Gastroesophageal sphincter (tissue), 4 donors: ENCODE measurements around the gene CACNA2D3. TPM values are rescaled to one million over a fixed set of nuclear protein-coding genes. Genes with fewer than 3 reads are reported as not detected.

Source experiments
- ATAC-seq: fragments of 150-250 bp; one replicate; pipeline ENCODE4 v1.9.1; 2016; ENCODE audit warnings: mild to moderate bottlenecking, moderate library complexity
- H3K27ac ChIP-seq, 4 donors: fragments of 200-600 bp; sonication (generic) in 3 of 4; 1 replicate in 3 of 4; 2 replicates in 1 of 4; pipeline ENCODE4 v1.5.1; 2016 to 2019
- H3K27me3 ChIP-seq: fragments of 200-600 bp; sonication (generic); one replicate; pipeline ENCODE4 v1.5.1; 2019
- H3K36me3 ChIP-seq, 2 donors: fragments of 200-600 bp; sonication (generic); one replicate each; pipeline ENCODE4 v1.5.1; 2019; ENCODE audit warnings: control low read depth in 1 of 2
- H3K4me1 ChIP-seq, 3 donors: fragments of 200-600 bp; sonication (generic); 1 replicate in 2 of 3; 2 replicates in 1 of 3; pipeline ENCODE4 v1.5.1; 2016 to 2019; ENCODE audit warnings: control low read depth in 2 of 3
- H3K4me3 ChIP-seq, 2 donors: fragments of 200-600 bp; sonication (generic); one replicate each; pipeline ENCODE4 v1.5.1; 2019; ENCODE audit warnings: mild to moderate bottlenecking in 1 of 2, moderate library complexity in 1 of 2
- H3K9me3 ChIP-seq, 3 donors: fragments of 200-600 bp; sonication (generic); one replicate each; pipeline ENCODE4 v1.5.1; 2017 to 2019; ENCODE audit warnings: control low read depth in 2 of 3
- EP300 ChIP-seq: sonication (generic); formaldehyde crosslinking; IDR thresholded peaks from one replicate; pipeline ENCODE4 v1.6.1; 2017; ENCODE audit warnings: antibody characterized with exemption, mild to moderate bottlenecking
- POLR2A ChIP-seq, 2 donors: fragments of 450-650 bp; IDR thresholded peaks; one replicate each; pipeline ENCODE4 v1.6.1; 2017; ENCODE audit warnings: antibody characterized with exemption in 2 of 2, mild to moderate bottlenecking in 2 of 2, moderate library complexity in 1 of 2
- POLR2AphosphoS5 ChIP-seq: sonication (generic); formaldehyde crosslinking; IDR thresholded peaks from one replicate; pipeline ENCODE4 v1.6.1; 2017; ENCODE audit warnings: antibody characterized with exemption
- WGBS, 2 donors: methylation state at CpG; one replicate each; pipeline ENCODE4 v1.1.5; 2018; ENCODE audit warnings: low coverage in 1 of 2; 5-methylcytosine and 5-hydroxymethylcytosine counted together
- total RNA-seq, 4 donors: library from RNA; depleted of rRNA; stranded (reverse); fragments of >200 nt; gene quantifications; one replicate each; pipeline ENCODE4 v1.1.0, GENCODE V29; 2016
- TF ChIP-seq, protein P1 (sequence below), 4 experiments: fragments of 200-600 bp in 2 of 4; fragments of 450-650 bp in 2 of 4; sonication (generic) in 1 of 4; IDR thresholded peaks; one replicate each; pipeline ENCODE4 v1.5.1; 2017 to 2019; ENCODE audit warnings: antibody characterized with exemption in 4 of 4, mild to moderate bottlenecking in 2 of 4, moderate library complexity in 2 of 4

The CACNA2D3 gene
- total RNA-seq, 4 donors from 2014 or later = 0.94 to 6.5 (median 3.5) TPM

DNA sequence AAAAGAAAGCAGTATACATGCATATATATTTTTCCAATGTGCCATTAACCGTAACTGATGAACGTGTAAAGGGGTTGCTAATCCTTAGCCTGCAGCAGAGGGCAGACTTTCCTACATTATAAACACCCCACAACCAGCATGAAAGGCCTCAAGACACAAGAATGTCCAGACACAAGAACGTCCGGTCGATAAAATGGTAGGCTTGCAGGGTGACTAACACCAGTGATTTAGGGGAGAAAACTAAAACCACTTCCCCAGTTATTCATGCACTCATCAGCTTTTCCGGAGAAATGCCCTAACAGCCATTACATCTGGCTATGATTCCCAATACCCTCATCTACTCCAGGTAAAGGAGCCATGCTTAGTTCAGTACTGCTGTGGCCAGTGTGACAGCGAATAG, 748.1 kb downstream of the CACNA2D3 start:
- TF ChIP-seq, protein P1, sequence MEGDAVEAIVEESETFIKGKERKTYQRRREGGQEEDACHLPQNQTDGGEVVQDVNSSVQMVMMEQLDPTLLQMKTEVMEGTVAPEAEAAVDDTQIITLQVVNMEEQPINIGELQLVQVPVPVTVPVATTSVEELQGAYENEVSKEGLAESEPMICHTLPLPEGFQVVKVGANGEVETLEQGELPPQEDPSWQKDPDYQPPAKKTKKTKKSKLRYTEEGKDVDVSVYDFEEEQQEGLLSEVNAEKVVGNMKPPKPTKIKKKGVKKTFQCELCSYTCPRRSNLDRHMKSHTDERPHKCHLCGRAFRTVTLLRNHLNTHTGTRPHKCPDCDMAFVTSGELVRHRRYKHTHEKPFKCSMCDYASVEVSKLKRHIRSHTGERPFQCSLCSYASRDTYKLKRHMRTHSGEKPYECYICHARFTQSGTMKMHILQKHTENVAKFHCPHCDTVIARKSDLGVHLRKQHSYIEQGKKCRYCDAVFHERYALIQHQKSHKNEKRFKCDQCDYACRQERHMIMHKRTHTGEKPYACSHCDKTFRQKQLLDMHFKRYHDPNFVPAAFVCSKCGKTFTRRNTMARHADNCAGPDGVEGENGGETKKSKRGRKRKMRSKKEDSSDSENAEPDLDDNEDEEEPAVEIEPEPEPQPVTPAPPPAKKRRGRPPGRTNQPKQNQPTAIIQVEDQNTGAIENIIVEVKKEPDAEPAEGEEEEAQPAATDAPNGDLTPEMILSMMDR (IDR thresholded peaks at IDR 0.05) = peak; percentile 33 to 70 (median 52)
- TF ChIP-seq EP300 (no peak), POLR2AphosphoS5 (no peak)
- Histone ChIP-seq H3K27me3 (no peaks in the 10 kb centered on the region), H3K9me3 (no peaks in the 10 kb centered on the region), H3K4me3 (no peak overlapping the region), H3K36me3 (peaks cover 0 to 8% of the 10 kb centered on the region in 2 donors), H3K4me1 (no peaks in the 10 kb centered on the region), H3K27ac (no peak overlapping the region)
- ATAC-seq = peak; percentile 60
- WGBS, 2 donors = 32 to 38% methylated on average over 6 to 7 of the region's 7 CpGs

DNA sequence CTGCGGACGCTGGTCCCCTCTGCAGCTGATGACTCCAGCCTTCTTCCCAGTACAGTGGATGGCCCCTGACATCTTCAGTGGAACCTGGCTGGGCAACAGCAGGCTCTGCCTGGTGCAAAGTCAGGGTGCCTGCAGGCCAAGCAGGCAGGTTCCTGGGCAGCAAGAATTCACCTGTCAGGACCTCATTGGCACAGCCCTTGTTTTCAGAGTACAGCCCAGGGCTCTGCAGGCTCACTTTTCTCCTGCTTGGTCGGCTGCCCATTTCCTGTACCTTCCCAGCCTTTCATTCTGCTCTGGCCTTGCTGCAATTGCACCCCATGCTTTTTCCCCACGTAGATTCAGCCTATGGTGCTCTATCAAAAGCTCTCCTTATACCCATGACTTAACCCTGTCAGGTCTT, 749.5 kb downstream of the CACNA2D3 start:
- Histone ChIP-seq H3K36me3 (peaks cover 0 to 8% of the 10 kb centered on the region in 2 donors), H3K9me3 (no peaks in the 10 kb centered on the region), H3K4me3 (no peak overlapping the region), H3K27ac (no peak overlapping the region), H3K4me1 (no peaks in the 10 kb centered on the region), H3K27me3 (no peaks in the 10 kb centered on the region)
- 78 to 84% methylated on average over 2 to 3 of the region's 4 CpGs for WGBS, 2 donors
- TF ChIP-seq, protein P1 (IDR thresholded peaks at IDR 0.05) = no peak
- TF ChIP-seq EP300 = no peak
- no peak for TF ChIP-seq POLR2A (IDR thresholded peaks at IDR 0.05)
- TF ChIP-seq POLR2AphosphoS5 = no peak
- no peak for ATAC-seq

DNA sequence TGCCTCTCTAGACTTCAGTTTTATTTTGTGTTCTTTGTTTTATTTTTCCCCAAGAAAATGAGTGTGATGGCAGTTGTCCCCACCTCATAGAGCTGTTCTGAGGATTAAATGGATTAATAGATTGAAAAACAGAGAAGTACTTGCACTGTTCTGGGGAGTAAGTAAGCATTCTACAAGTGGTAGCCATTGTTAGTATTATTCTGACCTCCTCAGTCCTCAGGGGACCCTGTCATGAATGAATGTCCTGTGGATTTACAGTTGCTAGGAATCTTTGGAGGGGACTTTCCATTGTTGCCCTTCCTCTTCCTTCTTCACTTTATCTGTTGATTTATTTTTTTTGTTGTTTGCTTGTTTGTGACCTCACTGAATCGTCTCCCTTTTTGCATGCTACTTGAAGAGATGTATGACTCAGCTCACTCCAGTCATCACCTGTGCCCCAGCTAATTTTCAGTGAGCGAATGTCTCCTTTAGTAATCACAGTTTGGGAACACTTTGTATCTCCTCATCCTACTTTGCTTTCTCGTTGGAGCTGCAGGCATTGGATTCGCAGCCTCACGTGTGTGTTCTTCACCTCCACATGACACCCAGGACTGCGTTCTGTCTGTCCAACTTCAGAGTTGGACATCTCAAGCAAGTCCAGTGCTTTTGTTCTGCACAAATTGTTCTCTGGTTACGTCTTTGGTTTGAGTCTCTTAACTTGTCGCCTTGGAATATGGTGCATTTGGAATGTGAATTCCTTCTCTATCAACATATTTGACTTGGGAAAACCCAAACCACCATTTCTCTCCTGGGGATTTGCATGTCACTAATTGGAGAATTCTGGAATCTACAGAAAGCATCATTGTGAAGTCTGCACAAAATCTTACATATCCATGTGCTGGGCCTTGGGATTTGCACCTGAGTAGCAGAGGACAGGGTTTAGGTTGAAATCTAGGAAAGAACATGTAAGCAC, 751.0 kb downstream of the CACNA2D3 start:
- no peaks in the 10 kb centered on the region for H3K9me3 ChIP-seq
- H3K4me1 ChIP-seq = no peaks in the 10 kb centered on the region
- H3K36me3 ChIP-seq = peaks cover 0 to 8% of the 10 kb centered on the region in 2 donors
- no peak for ATAC-seq
- H3K27me3 ChIP-seq = no peaks in the 10 kb centered on the region
- no peak overlapping the region for H3K4me3 ChIP-seq
- WGBS, 2 donors = 84 to 90% methylated on average over 4 to 8 of the region's 8 CpGs
- no peak overlapping the region for H3K27ac ChIP-seq
- TF ChIP-seq, protein P1 (IDR thresholded peaks at IDR 0.05) = no peak
- TF ChIP-seq POLR2AphosphoS5 = no peak
- TF ChIP-seq POLR2A (IDR thresholded peaks at IDR 0.05) = no peak
- TF ChIP-seq EP300 = no peak

GRCh38 chr3:54874816-54875556, 752.6 kb downstream of the CACNA2D3 start:
- H3K9me3 ChIP-seq = no peaks in the 10 kb centered on the region
- no peaks in the 10 kb centered on the region for H3K27me3 ChIP-seq
- H3K4me1 ChIP-seq = no peaks in the 10 kb centered on the region
- H3K27ac ChIP-seq = no peak overlapping the region
- peaks cover 0 to 8% of the 10 kb centered on the region in 2 donors for H3K36me3 ChIP-seq
- ATAC-seq = no peak
- H3K4me3 ChIP-seq = no peak overlapping the region
- TF ChIP-seq EP300 (no peak), POLR2A (IDR thresholded peaks at IDR 0.05) (no peak), POLR2AphosphoS5 (no peak)
- TF ChIP-seq, protein P1 (IDR thresholded peaks at IDR 0.05) = no peak
- 76 to 82% methylated on average over 2 to 6 of the region's 7 CpGs for WGBS, 2 donors
